GM08714 (cell line): ENCODE results near the gene FAM107B.

Experiments
- H3K4me3 ChIP-seq: fragments of 200-500 bp; sonication (Bioruptor generic); 2 replicates; pipeline ENCODE4 v1.5.1; 2014; ENCODE audit warnings: mild to moderate bottlenecking, low read length, inconsistent platforms
- ZNF274 ChIP-seq: IDR thresholded peaks from 2 replicates; pipeline ENCODE4 v1.6.1; 2012; ENCODE audit warnings: mild to moderate bottlenecking, low read depth, low read length

FAM107B gene

GRCh38 chr10:14659626-14660196, 115.0 kb downstream of the FAM107B start:
- TF ChIP-seq ZNF274: no peak
- no peak overlapping the region; the same call in 1 of the 2 replicates for H3K4me3 ChIP-seq

GRCh38 chr10:14659137-14659536, 115.6 kb downstream of the FAM107B start:
- H3K4me3 ChIP-seq: peak overlapping the region; percentile 2; the same call in 1 of the 2 replicates

GRCh38 chr10:14658331-14659127, 116.2 kb downstream of the FAM107B start:
- peak overlapping the region; percentile 2; the same call in 1 of the 2 replicates for H3K4me3 ChIP-seq
- no peak for TF ChIP-seq ZNF274

- TF ChIP-seq ZNF274: no peak
- H3K4me3 ChIP-seq: no peak overlapping the region
Measured at GRCh38 chr10:14656052-14656730, 118.5 kb downstream of the FAM107B start.

GRCh38 chr10:14654821-14655382, 119.8 kb downstream of the FAM107B start:
- no peak overlapping the region for H3K4me3 ChIP-seq
- TF ChIP-seq ZNF274: no peak

- no peak overlapping the region for H3K4me3 ChIP-seq
- no peak for TF ChIP-seq ZNF274
Measured at GRCh38 chr10:14653271-14654161, 121.2 kb downstream of the FAM107B start.

- no peak overlapping the region for H3K4me3 ChIP-seq
- TF ChIP-seq ZNF274: no peak
Measured at GRCh38 chr10:14652816-14653215, 121.9 kb downstream of the FAM107B start.

GRCh38 chr10:14652067-14652466, 122.6 kb downstream of the FAM107B start:
- no peak overlapping the region for H3K4me3 ChIP-seq
- no peak for TF ChIP-seq ZNF274

- TF ChIP-seq ZNF274: no peak
Measured at GRCh38 chr10:14649739-14650138, 125.0 kb downstream of the FAM107B start.

GRCh38 chr10:14648946-14649345, 125.8 kb downstream of the FAM107B start:
- TF ChIP-seq ZNF274: no peak
- H3K4me3 ChIP-seq: peak overlapping the region; percentile 69

More at GRCh38 chr10:14649739-14650138, 125.0 kb downstream of the FAM107B start:
- no peak overlapping the region for H3K4me3 ChIP-seq

- H3K4me3 ChIP-seq: peak overlapping the region; percentile 69
- TF ChIP-seq ZNF274: no peak
Measured at GRCh38 chr10:14648005-14648765, 126.5 kb downstream of the FAM107B start.

GRCh38 chr10:14645239-14645960, 129.3 kb downstream of the FAM107B start:
- TF ChIP-seq ZNF274: no peak
- peak overlapping the region; percentile 39; the same call in 1 of the 2 replicates for H3K4me3 ChIP-seq
